Measurements from ENCODE around the gene WARS2. TPM values are rescaled to one million over a fixed set of nuclear protein-coding genes. Genes with fewer than 3 reads are reported as not detected.
"Not testable (repeated sequence)": the region's sequence is repeated elsewhere in the genome, so short reads cannot be mapped to it uniquely, and the experiment has no call there.

Gene WARS2
- total RNA-seq (2014; rRNA removed) = 15.8 and 19.1 TPM in 2 replicates
- polyA plus RNA-seq (2012) = 7.3 TPM

DNA sequence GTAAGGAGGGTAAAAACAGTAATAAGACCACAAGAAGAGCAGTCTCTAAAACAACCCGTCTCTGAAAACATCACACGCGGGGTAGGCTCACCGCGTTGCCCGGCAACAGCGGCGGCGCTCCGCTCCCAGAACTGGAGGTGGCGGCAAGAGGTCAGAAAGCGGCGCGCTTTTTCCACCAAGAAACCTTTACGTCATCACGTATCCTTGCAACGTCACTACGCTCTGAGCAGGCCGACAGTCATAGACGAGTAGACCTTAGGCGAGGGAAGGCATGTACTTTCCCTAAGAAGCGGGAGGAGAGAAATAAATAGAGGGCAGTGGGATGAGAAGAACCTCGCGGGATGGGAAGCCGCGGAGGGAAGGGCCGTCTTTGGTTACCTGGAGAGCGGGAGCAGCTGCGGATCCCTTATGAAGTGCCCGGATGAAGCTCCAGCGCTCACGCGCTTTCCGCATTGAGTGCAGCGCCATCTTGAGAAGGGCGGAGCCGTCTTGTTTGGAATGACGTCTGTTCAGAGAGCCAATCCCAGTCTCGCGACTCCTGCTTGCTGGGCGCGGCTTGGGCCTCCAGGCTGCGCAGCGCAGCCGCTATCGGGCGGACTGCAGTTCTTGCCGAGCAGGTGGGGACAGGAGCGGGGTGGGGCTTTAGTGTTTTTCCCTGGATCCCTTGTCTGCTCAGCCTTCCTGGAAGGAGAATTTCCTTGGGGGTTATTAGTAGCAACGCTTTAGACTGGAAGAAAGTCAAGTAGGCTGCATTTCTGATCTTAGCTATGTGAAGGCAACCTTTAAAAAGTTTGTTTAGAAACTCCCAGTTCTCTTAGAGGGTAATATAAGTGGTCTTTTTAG, at the start of gene WARS2:
Gene WARS2 (minus strand): TSS at position 477 of the 843 bp plus-strand sequence. CDS start 9 bp downstream, at position 468.
- DNase-seq (ENCODE audit: low read depth) = peak; percentile 97

DNA sequence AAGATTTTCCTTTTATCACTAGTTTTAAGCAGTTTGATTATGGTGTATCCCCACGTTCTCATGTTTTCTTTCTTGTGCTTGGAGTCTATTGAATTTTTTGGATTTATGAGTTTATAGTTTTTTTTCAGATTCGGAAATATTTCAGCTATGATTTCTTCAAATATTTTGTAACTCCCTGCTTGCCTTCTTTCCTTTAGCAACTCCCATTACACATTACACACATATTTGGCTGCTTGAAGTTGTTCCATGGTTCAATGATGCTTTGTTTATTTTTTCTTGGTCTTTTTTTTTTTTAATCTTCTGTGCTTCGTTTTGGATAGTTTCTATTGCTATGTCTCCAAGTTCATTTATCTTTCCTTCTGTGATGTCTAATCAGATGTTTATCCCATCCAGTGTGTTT, 48.5 kb upstream of the WARS2 start:
- no peak for DNase-seq (ENCODE audit: low read depth)

DNA sequence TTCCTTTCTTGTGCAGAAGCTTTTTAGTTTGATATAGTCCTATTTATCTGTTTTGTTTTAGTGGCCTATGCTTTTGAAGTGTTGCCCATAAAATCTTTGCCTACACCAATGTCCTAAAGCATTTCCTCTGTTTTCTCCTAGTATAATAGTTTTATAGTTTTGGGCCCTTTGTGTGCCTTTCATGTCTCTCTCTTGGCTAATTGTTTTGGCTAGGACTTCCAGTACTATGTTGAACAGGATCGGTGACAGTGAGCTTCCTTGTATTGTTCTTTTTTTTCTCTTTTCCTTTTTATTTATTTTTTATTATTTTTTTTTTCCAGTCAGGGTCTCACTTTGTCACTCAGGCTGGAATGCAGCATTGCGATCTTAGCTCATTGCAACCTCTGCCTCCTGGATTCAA, 47.0 kb upstream of the WARS2 start:
- no peak for DNase-seq (ENCODE audit: low read depth)

DNA sequence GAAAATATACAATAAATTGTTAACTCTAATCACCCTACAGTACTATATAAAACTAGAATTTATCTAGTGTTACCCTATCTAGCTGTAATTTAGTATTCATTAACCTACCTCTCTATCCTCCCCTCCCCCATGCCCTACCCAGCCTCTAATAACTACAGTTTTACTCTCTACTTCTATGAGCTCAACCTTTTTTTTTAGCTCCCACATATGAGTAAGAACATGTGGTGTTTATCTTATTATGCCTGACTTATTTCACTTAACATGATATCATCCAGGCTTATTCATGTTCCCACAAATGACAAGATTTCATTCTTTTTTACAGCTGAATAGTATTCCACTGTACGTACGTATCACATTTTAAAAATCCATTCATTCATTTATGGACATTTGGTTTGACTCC, 46.0 kb upstream of the WARS2 start:
- no peak for DNase-seq (ENCODE audit: low read depth)

DNA sequence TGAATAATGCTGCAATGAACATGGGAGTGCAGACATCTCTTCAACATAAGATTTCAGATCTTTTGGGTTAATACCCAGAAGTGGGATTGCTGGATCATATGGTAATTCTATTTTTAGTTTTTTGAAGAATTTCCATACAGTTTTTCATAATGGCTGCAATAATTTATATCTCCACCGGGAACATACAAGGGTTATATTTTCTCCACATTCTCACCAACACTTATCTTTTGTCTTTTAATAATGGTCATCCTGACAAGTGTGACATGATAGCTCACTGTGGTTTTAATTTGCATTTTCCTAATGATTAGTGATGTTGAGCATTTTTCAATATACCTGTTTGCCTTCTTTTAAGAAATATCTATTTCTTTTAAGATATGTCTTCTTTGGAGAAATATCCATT, 44.5 kb upstream of the WARS2 start:
- no peak for DNase-seq (ENCODE audit: low read depth)

DNA sequence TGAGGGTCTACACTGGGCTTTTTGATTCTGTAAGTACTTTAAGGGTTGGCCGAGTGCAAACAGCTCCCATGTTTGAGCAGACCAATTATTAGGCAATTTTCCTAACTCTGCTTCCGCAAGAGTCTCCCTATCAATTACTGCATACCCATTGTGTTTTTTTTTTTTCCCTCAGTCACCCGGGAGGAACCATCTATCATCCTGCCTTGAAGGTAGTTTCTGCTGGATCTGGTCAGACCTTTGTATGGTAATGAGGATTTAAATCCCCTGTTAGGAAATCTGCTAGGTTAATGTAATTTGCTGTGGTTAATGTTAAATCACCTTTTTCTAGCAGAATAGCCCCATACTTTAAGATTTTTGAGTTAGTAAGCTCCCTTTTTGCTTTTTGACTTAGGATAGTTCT, 40.8 kb upstream of the WARS2 start:
- no peak for DNase-seq (ENCODE audit: low read depth)

DNA sequence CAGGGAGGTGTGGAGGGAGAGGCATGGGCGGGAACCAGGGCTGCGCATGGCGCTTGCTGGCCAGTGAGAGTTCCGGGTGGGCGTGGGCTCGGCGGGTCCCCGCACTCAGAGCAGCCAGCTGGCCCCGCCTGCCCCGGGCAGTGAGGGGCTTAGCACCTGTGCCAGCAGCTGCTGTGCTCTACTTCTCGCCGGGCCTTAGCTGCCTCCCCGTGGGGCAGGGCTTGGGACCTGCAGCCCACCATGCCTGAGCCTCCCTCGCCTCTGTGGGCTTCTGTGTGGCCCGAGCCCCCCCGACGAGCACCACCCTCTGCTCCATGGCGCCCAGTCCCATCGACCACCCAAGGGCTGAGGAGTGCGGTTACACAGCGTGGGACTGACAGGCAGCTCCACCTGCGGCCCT, 38.6 kb upstream of the WARS2 start:
- DNase-seq (ENCODE audit: low read depth) = no peak

DNA sequence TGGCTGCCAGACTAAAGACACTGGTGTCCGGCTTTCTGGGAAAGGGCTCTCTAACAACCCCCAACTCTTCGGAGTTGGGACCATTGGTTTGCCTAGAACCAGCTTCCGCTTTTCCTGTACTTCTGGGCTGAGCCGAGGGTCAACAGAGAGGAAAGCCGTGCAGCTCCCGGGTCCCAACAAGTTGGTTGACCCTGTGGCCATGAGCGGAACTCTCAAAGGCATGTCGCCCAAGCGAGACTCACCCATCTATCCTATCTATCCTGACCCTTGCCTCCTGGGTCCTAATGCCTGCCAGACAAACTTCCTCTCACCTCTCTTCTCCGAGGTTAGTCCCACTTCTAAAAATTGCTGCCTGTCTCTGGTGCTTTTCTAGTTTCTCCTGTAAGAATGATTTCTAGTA, 32.5 kb upstream of the WARS2 start:
- DNase-seq (ENCODE audit: low read depth) = not testable (repeated sequence)

DNA sequence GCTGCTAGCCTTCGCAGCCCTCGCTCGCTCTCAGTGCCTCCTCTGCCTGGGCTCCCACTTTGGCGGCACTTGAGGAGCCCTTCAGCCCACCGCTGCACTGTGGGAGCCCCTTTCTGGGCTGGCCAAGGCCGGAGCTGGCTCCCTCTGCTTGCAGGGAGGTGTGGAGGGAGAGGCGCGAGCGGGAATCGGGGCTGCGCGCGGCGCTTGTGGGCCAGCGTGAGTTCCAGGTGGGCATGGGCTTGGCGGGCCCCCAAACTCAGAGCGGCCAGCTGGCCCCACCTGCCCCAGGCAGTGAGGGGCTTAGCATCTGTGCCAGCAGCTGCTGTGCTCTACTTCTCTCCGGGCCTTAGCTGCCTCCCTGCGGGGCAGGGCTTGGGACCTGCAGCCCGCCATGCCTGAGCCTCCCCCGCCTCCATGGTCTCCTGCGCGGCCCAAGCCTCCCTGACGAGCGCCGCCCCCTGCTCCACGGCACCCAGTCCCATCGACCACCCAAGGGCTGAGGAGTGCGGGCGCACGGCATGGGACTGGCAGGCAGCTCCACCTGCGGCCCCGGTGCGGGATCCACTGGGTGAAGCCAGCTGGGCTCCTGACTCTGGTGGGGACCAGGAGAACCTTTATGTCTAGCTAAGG, 31.0 kb upstream of the WARS2 start:
- DNase-seq (ENCODE audit: low read depth) = not testable (repeated sequence)

DNA sequence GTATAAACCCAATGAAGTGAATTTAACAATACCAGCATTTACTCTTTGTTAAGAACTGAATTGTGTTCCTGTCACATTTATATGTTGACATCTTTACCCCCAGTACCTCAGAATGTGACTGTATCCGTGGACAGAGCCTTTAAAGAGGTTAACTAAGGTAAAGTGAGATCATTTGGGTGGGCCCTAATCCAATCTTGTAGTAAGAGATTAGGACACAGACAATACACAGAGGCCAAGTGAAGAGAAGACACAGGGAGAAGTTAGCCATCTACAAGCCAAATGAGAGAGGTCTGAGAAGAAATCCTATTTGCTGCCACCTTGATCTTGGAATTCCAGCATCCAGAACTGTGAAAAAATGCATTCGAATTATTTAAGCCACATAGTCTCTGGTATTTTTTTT, 22.9 kb upstream of the WARS2 start:
- no peak for DNase-seq (ENCODE audit: low read depth)

DNA sequence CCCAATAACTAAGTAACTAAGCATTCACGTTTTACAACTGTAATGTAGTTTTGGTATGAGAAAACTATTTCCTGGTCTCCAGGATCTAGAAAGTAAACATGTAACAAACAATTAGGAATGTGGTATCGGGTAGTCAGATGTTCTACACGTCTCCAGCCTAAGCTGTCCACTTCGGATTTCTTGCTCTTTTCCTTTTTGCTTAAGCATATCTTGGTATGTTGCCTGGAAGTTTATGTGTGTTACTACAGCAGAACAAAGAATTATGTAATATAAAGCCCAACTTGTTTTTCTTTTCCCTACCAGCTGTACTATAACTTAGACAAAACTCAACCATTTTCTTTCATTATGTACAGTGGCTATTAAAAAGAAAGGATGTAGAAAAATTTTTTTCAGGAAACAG, 20.4 kb upstream of the WARS2 start:
- DNase-seq (ENCODE audit: low read depth) = peak; percentile 69

DNA sequence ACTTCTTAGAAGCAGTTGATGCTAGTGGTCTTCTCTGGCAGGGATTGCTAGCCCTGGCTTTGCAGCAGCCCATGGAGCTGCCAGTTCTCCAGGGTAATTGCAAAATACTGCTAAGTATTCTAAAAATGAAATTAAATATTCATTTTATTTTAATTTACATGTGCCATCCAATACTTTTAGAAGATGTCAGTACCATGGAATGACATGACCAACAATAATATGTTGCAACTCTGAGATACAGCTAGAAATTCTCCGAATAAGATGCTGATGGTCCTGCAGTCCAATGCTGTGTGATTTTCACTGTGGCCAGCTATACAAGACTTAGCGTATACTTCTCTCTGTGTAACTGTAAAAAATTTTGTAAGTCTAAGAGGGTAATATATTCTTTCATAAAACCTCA, 20.0 kb upstream of the WARS2 start:
- DNase-seq (ENCODE audit: low read depth) = no peak

DNA sequence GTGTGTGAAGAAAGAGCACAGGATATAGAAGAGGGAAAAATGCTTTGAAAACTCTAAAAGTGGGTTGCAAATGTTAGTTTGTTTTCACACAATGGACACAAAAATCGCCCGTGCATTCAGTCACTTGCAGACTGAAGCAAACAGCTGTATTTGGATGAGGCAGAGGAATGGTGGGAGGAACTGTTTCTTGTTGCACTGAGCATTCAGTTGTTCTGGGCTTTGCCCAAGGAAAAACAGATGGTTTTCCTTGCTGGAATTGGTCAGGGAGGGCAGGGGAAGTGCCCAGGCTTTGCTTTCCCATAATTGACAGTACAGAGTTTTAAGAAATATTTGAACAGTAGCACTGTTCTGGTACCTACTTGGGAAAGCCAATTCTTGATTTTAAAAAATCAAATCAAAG, 19.5 kb upstream of the WARS2 start:
- peak; percentile 85 for DNase-seq (ENCODE audit: low read depth)

DNA sequence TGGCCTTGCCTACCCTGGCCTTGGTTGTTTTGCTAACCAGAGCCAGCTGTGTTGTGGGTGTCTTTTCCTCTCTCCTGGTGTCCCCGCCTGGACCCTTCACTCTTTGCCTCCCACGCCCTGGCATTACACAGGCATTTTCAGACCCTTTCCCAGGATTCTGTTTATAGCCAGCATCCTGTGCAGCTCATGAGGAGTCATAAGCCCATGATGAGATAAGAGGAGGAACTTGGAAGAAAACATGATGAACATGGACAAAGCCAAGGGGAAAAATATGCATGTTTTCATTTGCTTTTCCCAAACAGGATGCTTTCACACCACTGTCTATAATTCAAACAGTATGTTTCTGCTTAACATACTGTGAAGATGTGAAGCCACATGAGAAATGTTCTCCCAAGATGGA, 18.7 kb upstream of the WARS2 start:
- DNase-seq (ENCODE audit: low read depth) = peak; percentile 20

DNA sequence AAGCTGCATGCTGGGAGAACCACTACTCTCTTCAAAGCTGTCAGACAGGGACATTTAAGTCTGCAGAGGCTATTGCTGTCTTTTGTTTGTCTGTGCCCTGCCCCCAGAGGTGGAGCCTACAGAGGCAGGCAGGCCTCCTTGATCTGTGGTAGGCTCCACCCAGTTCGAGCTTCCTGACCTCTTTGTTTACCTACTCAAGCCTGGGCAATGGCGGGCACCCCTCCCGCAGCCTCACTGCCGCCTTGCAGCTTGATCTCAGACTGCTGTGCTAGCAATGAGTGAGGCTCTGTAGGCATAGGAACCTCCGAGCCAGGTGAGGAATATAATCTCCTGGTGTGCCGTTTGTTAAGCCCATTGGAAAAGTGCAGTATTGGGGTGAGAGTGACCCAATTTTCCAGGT, 16.3 kb upstream of the WARS2 start:
- not testable (repeated sequence) for DNase-seq (ENCODE audit: low read depth)

DNA sequence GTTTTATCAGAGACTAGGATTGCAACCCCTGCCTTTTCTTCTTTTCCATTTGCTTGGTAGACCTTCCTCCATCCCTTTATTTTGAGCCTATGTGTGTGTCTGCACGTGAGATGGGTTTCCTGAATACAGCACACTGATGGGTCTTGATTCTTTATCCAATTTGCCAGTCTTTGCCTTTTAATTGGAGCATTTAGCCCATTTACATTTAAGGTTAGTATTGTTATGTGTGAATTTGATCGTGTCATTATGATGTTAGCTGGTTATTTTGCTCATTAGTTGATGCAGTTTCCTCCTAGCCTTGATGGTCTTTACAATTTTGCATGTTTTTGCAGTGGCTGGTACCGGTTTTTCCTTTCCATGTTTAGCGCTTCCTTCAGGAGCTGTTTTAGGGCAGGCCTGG, 14.6 kb upstream of the WARS2 start:
- DNase-seq (ENCODE audit: low read depth) = not testable (repeated sequence)

DNA sequence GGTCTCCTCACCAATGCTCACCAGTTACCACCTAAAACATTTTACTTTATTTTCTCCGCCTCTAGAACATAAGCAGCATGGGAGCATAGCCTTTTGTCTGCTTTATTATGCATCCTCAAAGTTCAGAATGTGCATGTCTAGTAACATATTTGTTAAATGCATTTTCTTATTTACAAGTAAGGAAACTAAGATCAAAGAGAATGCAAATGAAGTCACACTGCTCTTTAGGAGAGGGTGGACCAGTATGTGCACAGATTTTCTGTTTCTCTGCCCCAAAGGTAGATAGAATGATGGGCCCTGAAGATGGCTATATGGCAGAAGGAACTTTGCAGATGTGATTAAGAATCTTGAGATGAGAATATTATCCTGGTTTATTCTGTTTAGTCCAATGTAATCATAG, 9.7 kb upstream of the WARS2 start:
- DNase-seq (ENCODE audit: low read depth) = no peak

DNA sequence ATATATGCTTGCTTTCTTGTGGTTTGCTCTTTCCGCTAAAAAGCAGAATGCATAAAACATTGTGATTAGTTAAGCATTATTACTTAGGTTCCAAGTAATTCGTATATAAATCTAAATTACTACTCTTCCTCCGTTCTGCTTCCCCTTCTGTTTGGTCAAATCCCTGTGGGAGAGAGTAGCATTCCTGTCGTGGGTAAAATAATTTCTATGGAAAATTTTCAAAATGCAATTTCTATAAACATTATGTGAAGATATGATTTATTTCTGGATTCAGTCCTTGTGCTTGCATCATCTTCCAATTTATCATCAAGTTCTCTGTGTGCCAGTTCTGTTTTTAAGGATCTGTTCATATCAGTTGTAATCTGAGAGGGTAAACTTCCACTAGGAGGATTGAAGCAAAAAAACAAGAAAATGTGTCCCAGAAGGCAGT, 7.2 kb upstream of the WARS2 start:
- no peak for DNase-seq (ENCODE audit: low read depth)

DNA sequence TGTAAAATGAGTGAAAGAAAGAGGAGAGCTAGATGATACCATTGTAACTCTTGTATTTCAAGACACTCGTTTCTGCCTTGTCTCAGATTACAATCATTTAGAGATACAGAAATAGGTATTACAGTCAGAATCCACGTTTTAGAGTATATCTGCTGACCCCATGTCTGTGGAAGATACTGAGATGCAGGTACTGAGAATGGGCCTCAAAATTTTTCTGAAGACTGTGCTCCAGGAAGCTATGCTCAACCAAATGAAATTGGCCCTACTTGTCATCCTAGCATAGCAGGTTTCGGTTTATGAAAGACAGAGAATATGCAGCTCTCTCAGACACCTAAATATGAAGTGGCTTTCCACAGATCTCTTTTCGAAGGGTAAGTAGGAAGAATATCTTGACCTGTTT, 6.0 kb upstream of the WARS2 start:
- no peak for DNase-seq (ENCODE audit: low read depth)

DNA sequence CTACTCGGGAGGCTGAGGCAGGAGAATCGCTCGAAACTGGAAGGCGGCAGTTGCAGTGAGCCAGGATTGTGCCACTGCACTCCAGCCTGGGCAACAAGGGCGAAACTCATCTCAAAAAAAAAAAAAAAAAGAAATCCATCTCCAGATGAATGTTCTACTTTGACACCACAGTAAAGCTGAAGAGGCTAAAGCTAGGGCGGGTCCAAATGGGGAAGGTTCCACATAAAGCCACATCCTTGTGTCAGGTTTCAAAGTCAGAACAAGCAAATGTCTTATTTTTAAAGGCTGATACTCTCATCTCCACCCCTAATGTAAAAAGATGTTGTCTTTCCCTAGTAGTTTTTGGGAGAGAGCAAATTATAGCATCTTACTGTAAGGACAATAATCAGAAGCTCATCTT, 4.4 kb upstream of the WARS2 start:
- no peak for DNase-seq (ENCODE audit: low read depth)

DNA sequence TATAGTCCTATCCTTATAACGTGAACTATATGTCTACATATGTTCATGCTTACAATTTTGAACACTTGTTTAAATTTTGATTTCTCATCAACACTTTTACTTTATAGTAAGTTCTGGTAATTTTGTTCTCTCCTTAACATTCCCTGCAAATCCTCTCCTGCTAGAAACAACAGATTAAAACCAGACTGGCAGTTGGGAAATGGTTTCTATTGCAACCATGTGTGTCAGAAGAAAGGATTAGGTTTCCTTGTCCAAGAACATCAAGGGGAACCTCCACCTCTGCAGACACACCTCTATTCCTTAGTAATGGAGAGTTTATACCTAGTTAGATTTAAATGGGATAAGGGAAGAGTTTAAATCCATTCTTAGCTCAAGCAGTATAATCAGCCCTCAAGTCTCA, 3.3 kb upstream of the WARS2 start:
- DNase-seq (ENCODE audit: low read depth) = no peak

DNA sequence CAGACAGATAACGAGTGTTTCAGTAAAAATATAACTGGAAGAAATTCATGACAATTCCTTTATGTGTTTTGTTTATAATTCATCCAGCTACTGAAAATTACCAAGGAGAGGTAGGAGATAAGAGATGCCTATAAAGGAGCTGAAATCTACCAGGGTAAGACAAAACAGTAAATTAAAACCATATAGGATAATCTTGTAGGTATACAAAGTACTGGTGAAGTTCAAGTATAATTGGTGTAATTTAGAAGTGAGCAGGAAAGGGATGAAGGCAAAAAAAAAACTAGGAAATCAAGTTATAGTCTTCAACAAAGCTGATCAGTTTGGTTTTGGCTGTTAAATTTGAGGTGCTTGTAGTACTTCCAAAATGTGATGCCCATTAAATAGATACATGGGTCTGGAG, 1.2 kb upstream of the WARS2 start:
- DNase-seq (ENCODE audit: low read depth) = no peak

DNA sequence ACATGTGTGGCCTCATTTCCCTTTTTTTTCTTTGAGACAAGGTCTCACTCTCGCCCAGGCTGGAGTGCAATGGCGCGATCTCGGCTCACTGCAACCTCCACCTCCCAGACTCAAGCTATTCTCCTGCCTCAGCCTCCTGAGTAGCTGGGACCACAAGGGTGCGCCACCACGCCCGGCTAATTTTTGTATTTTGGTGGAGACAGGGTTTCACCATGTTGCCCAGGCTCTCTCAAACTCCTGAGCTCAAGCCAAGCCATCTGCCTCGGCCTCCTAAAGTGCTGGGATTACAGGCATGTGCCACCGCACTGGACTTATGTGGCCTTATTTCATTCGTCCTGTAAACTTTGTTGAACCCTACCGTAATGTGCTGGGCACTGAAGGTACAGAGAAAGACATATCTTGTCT, 569 bp upstream of the WARS2 start:
- DNase-seq (ENCODE audit: low read depth) = peak; percentile 30
